ENCODE results near the gene KRTAP5-8. TPM values are rescaled to one million over a fixed set of nuclear protein-coding genes. Genes with fewer than 3 reads are reported as not detected.
"Not testable (repeated sequence)": the region's sequence is repeated elsewhere in the genome, so short reads cannot be mapped to it uniquely, and the experiment has no call there.

Gene KRTAP5-8
- total RNA-seq, 2 donors from 2014 or later = 0.68 TPM; not detected in 1

GRCh38 chr11:71537537-71537936 lies 288 bp upstream of the KRTAP5-8 start:
- ATAC-seq (ENCODE audit: insufficient number of reproducible peaks, low FRiP score, low read depth) (no peak), DNase-seq (ENCODE audit: low spot score) (no peak)

GRCh38 chr11:71538666-71538990 lies 803 bp downstream of the KRTAP5-8 start:
- Histone ChIP-seq H3K27me3 (replicated peaks; ENCODE audit: insufficient read depth) (no peaks in the 10 kb centered on the region), H3K27ac (no peak overlapping the region), H3K4me3 (no peak overlapping the region), H3K4me1 (ENCODE audit: control insufficient read depth in 1 of 2, low read depth in 2 of 2) (no peaks in the 10 kb centered on the region), H3K9me3 (no peaks in the 10 kb centered on the region), H3K36me3 (no peaks in the 10 kb centered on the region)
- ATAC-seq (ENCODE audit: insufficient number of reproducible peaks, low FRiP score, low read depth) = no peak
- TF ChIP-seq CTCF (IDR thresholded peaks at IDR 0.05) = no peak
- DNase-seq (ENCODE audit: low spot score) = no peak

More at GRCh38 chr11:71537537-71537936, 288 bp upstream of the KRTAP5-8 start:
- Histone ChIP-seq H3K36me3 (no peaks in the 10 kb centered on the region), H3K4me3 (no peak overlapping the region), H3K27me3 (replicated peaks; ENCODE audit: insufficient read depth) (no peaks in the 10 kb centered on the region), H3K4me1 (ENCODE audit: control insufficient read depth in 1 of 2, low read depth in 2 of 2) (no peaks in the 10 kb centered on the region), H3K27ac (no peak overlapping the region), H3K9me3 (no peaks in the 10 kb centered on the region)
- no peak for TF ChIP-seq CTCF (IDR thresholded peaks at IDR 0.05)

- Histone ChIP-seq H3K4me1 (ENCODE audit: control insufficient read depth in 1 of 2, low read depth in 2 of 2) (no peaks in the 10 kb centered on the region), H3K36me3 (no peaks in the 10 kb centered on the region), H3K27ac (no peak overlapping the region), H3K4me3 (no peak overlapping the region), H3K27me3 (replicated peaks; ENCODE audit: insufficient read depth) (no peaks in the 10 kb centered on the region), H3K9me3 (no peaks in the 10 kb centered on the region)
- ATAC-seq (ENCODE audit: insufficient number of reproducible peaks, low FRiP score, low read depth) = no peak
- TF ChIP-seq CTCF (IDR thresholded peaks at IDR 0.05) = no peak
- DNase-seq (ENCODE audit: low spot score) = no peak
These were observed 1.2 kb downstream of the KRTAP5-8 start for GRCh38 chr11:71539017-71539416.

GRCh38 chr11:71539971-71540370 lies 2.1 kb downstream of the KRTAP5-8 start:
- not testable (repeated sequence) for H3K4me3 ChIP-seq; ATAC-seq (ENCODE audit: insufficient number of reproducible peaks, low FRiP score, low read depth); H3K27ac ChIP-seq; H3K9me3 ChIP-seq; DNase-seq (ENCODE audit: low spot score); H3K4me1 ChIP-seq (ENCODE audit: control insufficient read depth in 1 of 2, low read depth in 2 of 2); H3K27me3 ChIP-seq (replicated peaks; ENCODE audit: insufficient read depth); H3K36me3 ChIP-seq

GRCh38 chr11:71540521-71541304 lies 2.9 kb downstream of the KRTAP5-8 start:
- H3K36me3 ChIP-seq; H3K9me3 ChIP-seq; ATAC-seq (ENCODE audit: insufficient number of reproducible peaks, low FRiP score, low read depth); H3K4me3 ChIP-seq; H3K27ac ChIP-seq; H3K27me3 ChIP-seq (replicated peaks; ENCODE audit: insufficient read depth); DNase-seq (ENCODE audit: low spot score); H3K4me1 ChIP-seq (ENCODE audit: control insufficient read depth in 1 of 2, low read depth in 2 of 2): not testable (repeated sequence)

GRCh38 chr11:71542382-71542781 lies 4.6 kb downstream of the KRTAP5-8 start:
- no peak for DNase-seq (ENCODE audit: low spot score)
- ATAC-seq (ENCODE audit: insufficient number of reproducible peaks, low FRiP score, low read depth) = no peak
- Histone ChIP-seq H3K4me3 (no peak overlapping the region), H3K4me1 (ENCODE audit: control insufficient read depth in 1 of 2, low read depth in 2 of 2) (no peaks in the 10 kb centered on the region), H3K27ac (no peak overlapping the region), H3K27me3 (replicated peaks; ENCODE audit: insufficient read depth) (no peaks in the 10 kb centered on the region), H3K36me3 (no peaks in the 10 kb centered on the region), H3K9me3 (no peaks in the 10 kb centered on the region)
- TF ChIP-seq CTCF (IDR thresholded peaks at IDR 0.05) = no peak
